Parathyroid adenoma (tissue), 2 donors: ENCODE results near the gene SLC2A9.

Experiments
- H2AFZ ChIP-seq: fragments of 300-600 bp; sonication (generic); one replicate; pipeline ENCODE4 v1.7.0; 2017; ENCODE audit warnings: antibody characterized with exemption, mild to moderate bottlenecking
- H3K27ac ChIP-seq: fragments of 300-600 bp; sonication (generic); one replicate; pipeline ENCODE4 v1.7.0; 2017
- H3K27me3 ChIP-seq: fragments of 300-600 bp; sonication (generic); one replicate; pipeline ENCODE4 v1.7.0; 2017; ENCODE audit warnings: low read length; ENCODE audit not compliant: control insufficient read depth, insufficient read depth
- H3K36me3 ChIP-seq: fragments of 300-600 bp; sonication (generic); one replicate; pipeline ENCODE4 v1.7.0; 2017; ENCODE audit warnings: low read length; ENCODE audit not compliant: control insufficient read depth, insufficient read depth
- H3K4me1 ChIP-seq: fragments of 300-600 bp; sonication (generic); one replicate; pipeline ENCODE4 v1.7.0; 2017; ENCODE audit warnings: control low read depth
- H3K4me2 ChIP-seq: fragments of 300-600 bp; sonication (generic); one replicate; pipeline ENCODE4 v1.7.0; 2017; ENCODE audit warnings: low read length
- H3K4me3 ChIP-seq: fragments of 300-600 bp; sonication (generic); one replicate; pipeline ENCODE4 v1.7.0; 2017; ENCODE audit warnings: low read depth, low read length
- H3K79me2 ChIP-seq: fragments of 300-600 bp; sonication (generic); one replicate; pipeline ENCODE4 v1.7.0; 2017; ENCODE audit warnings: control low read depth
- H3K9ac ChIP-seq: fragments of 300-600 bp; sonication (generic); one replicate; pipeline ENCODE4 v1.7.0; 2017; ENCODE audit warnings: mild to moderate bottlenecking
- H3K9me3 ChIP-seq: fragments of 300-600 bp; sonication (generic); one replicate; pipeline ENCODE4 v1.7.0; 2017; ENCODE audit warnings: low read length; ENCODE audit not compliant: control insufficient read depth
- CTCF ChIP-seq: fragments of 300-600 bp; sonication (generic); IDR thresholded peaks from one replicate; pipeline ENCODE4 v1.7.0; 2017; ENCODE audit warnings: antibody characterized with exemption, mild to moderate bottlenecking
- donor health status: primary hyperparathyroidism.

The SLC2A9 gene

GRCh38 chr4:9969526-9970398 is 51.5 kb downstream of the SLC2A9 start:
- no peak for TF ChIP-seq CTCF
- no peak overlapping the region for H3K27ac ChIP-seq
- no peaks in the 10 kb centered on the region for H3K4me1 ChIP-seq
- H3K9ac ChIP-seq: no peak overlapping the region
- no peaks in the 10 kb centered on the region for H3K27me3 ChIP-seq
- no peak overlapping the region for H2AFZ ChIP-seq
- no peak overlapping the region for H3K4me3 ChIP-seq
- no peaks in the 10 kb centered on the region for H3K79me2 ChIP-seq
- H3K9me3 ChIP-seq: no peaks in the 10 kb centered on the region
- H3K36me3 ChIP-seq: no peaks in the 10 kb centered on the region
- no peak overlapping the region for H3K4me2 ChIP-seq

- no peaks in the 10 kb centered on the region for H3K9me3 ChIP-seq
- no peaks in the 10 kb centered on the region for H3K4me1 ChIP-seq
- H3K36me3 ChIP-seq: no peaks in the 10 kb centered on the region
- TF ChIP-seq CTCF: no peak
- H3K4me2 ChIP-seq: no peak overlapping the region
- H3K27ac ChIP-seq: no peak overlapping the region
- no peak overlapping the region for H2AFZ ChIP-seq
- no peak overlapping the region for H3K9ac ChIP-seq
- H3K4me3 ChIP-seq: no peak overlapping the region
- H3K27me3 ChIP-seq: no peaks in the 10 kb centered on the region
- no peaks in the 10 kb centered on the region for H3K79me2 ChIP-seq
These were observed 52.8 kb downstream of the SLC2A9 start for GRCh38 chr4:9968472-9968871.

- Histone ChIP-seq H2AFZ (no peak overlapping the region), H3K9me3 (no peaks in the 10 kb centered on the region), H3K4me2 (no peak overlapping the region), H3K36me3 (no peaks in the 10 kb centered on the region), H3K9ac (no peak overlapping the region), H3K79me2 (no peaks in the 10 kb centered on the region), H3K4me3 (no peak overlapping the region), H3K4me1 (no peaks in the 10 kb centered on the region), H3K27me3 (no peaks in the 10 kb centered on the region), H3K27ac (no peak overlapping the region)
- TF ChIP-seq CTCF: no peak
These were observed 56.4 kb downstream of the SLC2A9 start for GRCh38 chr4:9964879-9965278.

- TF ChIP-seq CTCF: no peak
- H3K9me3 ChIP-seq: no peaks in the 10 kb centered on the region
These were observed 58.0 kb downstream of the SLC2A9 start for GRCh38 chr4:9963328-9963727.

More at GRCh38 chr4:9963328-9963727, 58.0 kb downstream of the SLC2A9 start:
- Histone ChIP-seq H3K36me3 (no peaks in the 10 kb centered on the region), H3K4me3 (no peak overlapping the region), H2AFZ (no peak overlapping the region), H3K79me2 (no peaks in the 10 kb centered on the region), H3K9ac (no peak overlapping the region), H3K27me3 (no peaks in the 10 kb centered on the region), H3K4me1 (no peaks in the 10 kb centered on the region), H3K27ac (no peak overlapping the region), H3K4me2 (no peak overlapping the region)
